Stomach (tissue), 9 donors: Measurements from ENCODE around the gene ACOX2. TPM values are rescaled to one million over a fixed set of nuclear protein-coding genes. Genes with fewer than 3 reads are reported as not detected.

ENCODE experiments used
- DNase-seq, 2 donors: peaks; one replicate each; pipeline versions ENCODE4 v3.0.0 to v3.0.0-alpha.2; 2013 to 2019
- H3K27ac ChIP-seq, 5 donors: fragments of 200-600 bp in 4 of 5; sonication (generic) in 4 of 5; one replicate each; pipeline ENCODE4 v1.5.1; 2013 to 2019; ENCODE audit warnings: mild to moderate bottlenecking in 1 of 5, moderate library complexity in 1 of 5
- H3K27me3 ChIP-seq, 3 donors: fragments of 200-600 bp; sonication (generic); one replicate each; pipeline ENCODE4 v1.5.1; 2017 to 2019; ENCODE audit warnings: mixed run types in 1 of 3
- H3K36me3 ChIP-seq, 4 donors: fragments of 200-600 bp; sonication (generic); 1 replicate in 3 of 4; 2 replicates in 1 of 4; pipeline ENCODE4 v1.5.1; 2016 to 2019
- H3K4me1 ChIP-seq, 4 donors: fragments of 200-600 bp; sonication (generic); one replicate each; pipeline ENCODE4 v1.5.1; 2016 to 2019
- H3K4me3 ChIP-seq, 4 donors: fragments of 200-600 bp; sonication (generic) in 3 of 4; one replicate each; pipeline ENCODE4 v1.5.1; 2016 to 2019; ENCODE audit warnings: mild to moderate bottlenecking in 1 of 4
- H3K9me3 ChIP-seq, 4 donors: fragments of 200-600 bp; sonication (generic); one replicate each; pipeline ENCODE4 v1.5.1; 2016 to 2019
- EP300 ChIP-seq: sonication (generic); formaldehyde crosslinking; IDR thresholded peaks from one replicate; pipeline ENCODE4 v1.6.1; 2017; ENCODE audit warnings: antibody characterized with exemption
- POLR2A ChIP-seq, 4 donors: fragments of 450-650 bp; IDR thresholded peaks; one replicate each; pipeline ENCODE4 v1.6.1; 2016; ENCODE audit warnings: antibody characterized with exemption in 4 of 4, control low read depth in 2 of 4, mild to moderate bottlenecking in 1 of 4, moderate library complexity in 1 of 4
- POLR2AphosphoS5 ChIP-seq, 3 donors: sonication (generic); formaldehyde crosslinking; IDR thresholded peaks; one replicate each; pipeline ENCODE4 v1.6.1; 2016; ENCODE audit warnings: antibody characterized with exemption in 3 of 3
- WGBS, 5 donors: extraction: QIAGEN DNeasy Blood & Tissue Kit in 3 of 5; methylation state at CpG; one replicate each; pipeline versions ENCODE4 v1.1.5 to v1.1.7; 2013 to 2018; 5-methylcytosine and 5-hydroxymethylcytosine counted together
- intact Hi-C: fragments of 100-400 bp; cut with DNase I; formaldehyde crosslinking; loops from one replicate; pipeline ENCODE4 v1.15.1; 2023; ENCODE audit warnings: low total_unique reads
- polyA plus RNA-seq, 3 donors: library from polyadenylated mRNA; stranded (reverse); fragments of 200-250 nt; gene quantifications; one replicate each; pipeline ENCODE4 v1.2.3, GENCODE V29; 2013
- total RNA-seq, 5 donors: library from RNA; depleted of rRNA; stranded (reverse); fragments of >200 nt; gene quantifications; one replicate each; pipeline versions ENCODE4 v1.1.0 to v1.2.3, GENCODE V29; 2014 to 2016
- TF ChIP-seq, protein P1 (sequence below), 7 experiments: fragments of 450-650 bp in 4 of 7; fragments of 200-600 bp in 3 of 7; sonication (generic) in 3 of 7; IDR thresholded peaks; one replicate each; pipeline ENCODE4 v1.5.1; 2016 to 2019; ENCODE audit warnings: antibody characterized with exemption in 7 of 7, control low read depth in 2 of 7, mild to moderate bottlenecking in 1 of 7
- donor health status: healthy with polysubstance abuse.
- donor health status: Bipolar disorder and iron deficiency.
- donor health status: healthy.

Gene ACOX2
- total and polyA plus RNA-seq, 8 donors = 1.6 to 22.2 (median 7.5) TPM; not detected in 1

GRCh38 chr3:58526515-58526957 lies 10.5 kb downstream of the ACOX2 start:
- H3K4me1 ChIP-seq = peaks cover 0 to 20% (median 4%) of the 10 kb centered on the region in 4 donors
- TF ChIP-seq EP300 (no peak), POLR2AphosphoS5 (IDR thresholded peaks at IDR 0.05) (peak in 1 of 3 donors; percentile 56)
- H3K36me3 ChIP-seq = peaks cover 0 to 95% (median 41%) of the 10 kb centered on the region in 4 donors
- H3K27ac ChIP-seq = no peak overlapping the region
- H3K27me3 ChIP-seq = no peaks in the 10 kb centered on the region
- intact Hi-C loops = no loop called here
- H3K4me3 ChIP-seq = no peak overlapping the region
- DNase-seq = no peak
- WGBS, 5 donors = 76 to 88% (median 84%) methylated on average over 3 to 7 of the region's 7 CpGs
- H3K9me3 ChIP-seq = no peaks in the 10 kb centered on the region

DNA sequence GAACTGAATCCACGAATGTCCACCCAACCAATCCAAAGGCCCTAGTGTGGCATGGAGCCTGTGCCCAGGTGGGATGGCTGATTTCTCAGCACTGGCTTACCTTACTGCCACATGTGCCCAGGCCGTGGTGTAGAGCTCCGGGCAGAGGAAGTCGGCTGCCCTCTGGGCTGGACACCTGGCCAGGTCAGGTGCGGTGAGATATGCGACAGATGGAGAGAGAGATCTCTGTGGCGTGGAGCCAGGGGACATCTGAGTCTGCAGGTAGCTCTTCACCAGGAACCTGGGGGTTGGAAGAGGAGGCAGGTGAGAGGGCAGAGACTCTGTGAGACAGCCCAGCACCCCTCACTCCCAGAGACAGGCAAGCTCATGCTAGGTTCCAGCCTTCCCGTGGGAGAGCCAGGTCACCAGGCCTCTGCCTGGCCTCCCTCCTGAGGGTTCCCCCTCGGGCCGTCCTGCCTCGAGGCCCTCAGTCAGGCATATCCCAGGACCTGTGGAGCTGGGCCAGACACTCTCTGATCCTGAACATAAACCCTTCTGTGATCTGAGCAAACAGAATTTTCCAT lies 12.6 kb downstream of the ACOX2 start:
- Histone ChIP-seq H3K9me3 (no peaks in the 10 kb centered on the region), H3K4me3 (no peak overlapping the region), H3K36me3 (peaks cover 0 to 95% (median 47%) of the 10 kb centered on the region in 4 donors), H3K27me3 (no peaks in the 10 kb centered on the region), H3K4me1 (peaks cover 0 to 20% (median 4%) of the 10 kb centered on the region in 4 donors), H3K27ac (no peak overlapping the region)
- TF ChIP-seq POLR2AphosphoS5 (IDR thresholded peaks at IDR 0.05) = no peak
- TF ChIP-seq, protein P1, sequence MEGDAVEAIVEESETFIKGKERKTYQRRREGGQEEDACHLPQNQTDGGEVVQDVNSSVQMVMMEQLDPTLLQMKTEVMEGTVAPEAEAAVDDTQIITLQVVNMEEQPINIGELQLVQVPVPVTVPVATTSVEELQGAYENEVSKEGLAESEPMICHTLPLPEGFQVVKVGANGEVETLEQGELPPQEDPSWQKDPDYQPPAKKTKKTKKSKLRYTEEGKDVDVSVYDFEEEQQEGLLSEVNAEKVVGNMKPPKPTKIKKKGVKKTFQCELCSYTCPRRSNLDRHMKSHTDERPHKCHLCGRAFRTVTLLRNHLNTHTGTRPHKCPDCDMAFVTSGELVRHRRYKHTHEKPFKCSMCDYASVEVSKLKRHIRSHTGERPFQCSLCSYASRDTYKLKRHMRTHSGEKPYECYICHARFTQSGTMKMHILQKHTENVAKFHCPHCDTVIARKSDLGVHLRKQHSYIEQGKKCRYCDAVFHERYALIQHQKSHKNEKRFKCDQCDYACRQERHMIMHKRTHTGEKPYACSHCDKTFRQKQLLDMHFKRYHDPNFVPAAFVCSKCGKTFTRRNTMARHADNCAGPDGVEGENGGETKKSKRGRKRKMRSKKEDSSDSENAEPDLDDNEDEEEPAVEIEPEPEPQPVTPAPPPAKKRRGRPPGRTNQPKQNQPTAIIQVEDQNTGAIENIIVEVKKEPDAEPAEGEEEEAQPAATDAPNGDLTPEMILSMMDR (IDR thresholded peaks at IDR 0.05) = no peak
- no peak for TF ChIP-seq EP300
- TF ChIP-seq POLR2A (IDR thresholded peaks at IDR 0.05) = no peak
- 82 to 95% (median 94%) methylated on average over 10 to 11 of the region's 11 CpGs for WGBS, 5 donors
- no peak for DNase-seq
- intact Hi-C loops = no loop called here

GRCh38 chr3:58522759-58523425 lies 14.1 kb downstream of the ACOX2 start:
- Histone ChIP-seq H3K4me3 (no peak overlapping the region), H3K27me3 (no peaks in the 10 kb centered on the region), H3K4me1 (peaks cover 0 to 10% (median 0%) of the 10 kb centered on the region in 4 donors), H3K27ac (no peak overlapping the region), H3K36me3 (peaks cover 0 to 88% (median 48%) of the 10 kb centered on the region in 4 donors), H3K9me3 (no peaks in the 10 kb centered on the region)
- TF ChIP-seq POLR2AphosphoS5 (IDR thresholded peaks at IDR 0.05) = no peak
- no peak for TF ChIP-seq EP300
- TF ChIP-seq, protein P1 (IDR thresholded peaks at IDR 0.05) = no peak
- TF ChIP-seq POLR2A (IDR thresholded peaks at IDR 0.05) = no peak
- WGBS, 5 donors = 74 to 83% (median 82%) methylated on average over 5 of the region's 5 CpGs
- intact Hi-C loops = no loop called here
- DNase-seq = no peak

- 40 to 69% (median 54%) methylated on average over 9 to 10 of the region's 10 CpGs for WGBS, 5 donors
- H3K4me3 ChIP-seq = no peak overlapping the region
- DNase-seq = peak in 1 of 2 donors; percentile 38
- peaks cover under 1 to 86% (median 48%) of the 10 kb centered on the region in 4 donors for H3K36me3 ChIP-seq
- intact Hi-C loops = no loop called here
- H3K9me3 ChIP-seq = no peaks in the 10 kb centered on the region
- TF ChIP-seq POLR2A (IDR thresholded peaks at IDR 0.05) (no peak), EP300 (no peak), POLR2AphosphoS5 (IDR thresholded peaks at IDR 0.05) (no peak)
- TF ChIP-seq, protein P1 (IDR thresholded peaks at IDR 0.05) = no peak
- H3K27ac ChIP-seq = no peak overlapping the region
- H3K4me1 ChIP-seq = peaks cover 0 to 10% (median 0%) of the 10 kb centered on the region in 4 donors
- H3K27me3 ChIP-seq = no peaks in the 10 kb centered on the region
These were observed 14.9 kb downstream of the ACOX2 start for GRCh38 chr3:58521917-58522631.
